Measurements from ENCODE around the gene CDH4. TPM values are rescaled to one million over a fixed set of nuclear protein-coding genes. Genes with fewer than 3 reads are reported as not detected.

CDH4 gene
- total and polyA plus RNA-seq, 2 of the 13 experiments (the other 11 are each of a cell fraction or from before 2014, with no cell fraction given) = not detected

DNA sequence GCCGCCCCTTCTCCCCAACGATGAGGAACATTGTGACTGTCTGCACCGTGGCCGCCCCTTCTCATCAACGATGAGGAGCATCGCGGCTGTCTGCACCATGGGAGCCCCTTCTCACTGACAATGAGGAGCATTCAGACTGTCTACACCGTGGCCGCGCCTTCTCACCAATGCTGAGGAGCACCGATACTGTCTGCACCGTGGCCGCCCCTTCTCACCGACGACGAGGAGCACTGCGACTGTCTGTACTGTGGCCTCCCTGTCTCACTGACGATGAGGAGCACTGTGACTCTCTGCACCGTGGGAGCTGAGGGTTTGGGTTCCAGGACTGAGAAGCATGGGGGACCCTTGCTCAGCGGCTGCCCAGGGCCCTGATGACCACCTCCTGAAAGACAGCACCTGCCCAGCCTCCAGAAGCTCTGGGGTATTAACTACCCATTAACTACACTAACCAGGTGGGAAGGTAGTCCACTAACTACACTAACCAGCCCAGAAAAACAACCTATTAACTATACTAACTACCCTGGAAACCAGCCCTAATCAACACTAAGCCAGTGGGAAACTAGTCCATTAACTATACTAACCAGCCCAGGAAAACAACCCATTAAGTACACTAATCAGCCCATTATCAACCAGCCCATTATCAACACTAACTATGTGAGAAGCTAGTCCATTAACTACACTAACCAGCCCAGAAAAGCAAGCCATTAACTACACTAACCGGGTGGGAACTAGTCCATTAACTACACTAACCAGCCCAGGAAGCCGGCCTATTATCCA, 696.7 kb downstream of the CDH4 start (continued):
- TF ChIP-seq, protein P1, sequence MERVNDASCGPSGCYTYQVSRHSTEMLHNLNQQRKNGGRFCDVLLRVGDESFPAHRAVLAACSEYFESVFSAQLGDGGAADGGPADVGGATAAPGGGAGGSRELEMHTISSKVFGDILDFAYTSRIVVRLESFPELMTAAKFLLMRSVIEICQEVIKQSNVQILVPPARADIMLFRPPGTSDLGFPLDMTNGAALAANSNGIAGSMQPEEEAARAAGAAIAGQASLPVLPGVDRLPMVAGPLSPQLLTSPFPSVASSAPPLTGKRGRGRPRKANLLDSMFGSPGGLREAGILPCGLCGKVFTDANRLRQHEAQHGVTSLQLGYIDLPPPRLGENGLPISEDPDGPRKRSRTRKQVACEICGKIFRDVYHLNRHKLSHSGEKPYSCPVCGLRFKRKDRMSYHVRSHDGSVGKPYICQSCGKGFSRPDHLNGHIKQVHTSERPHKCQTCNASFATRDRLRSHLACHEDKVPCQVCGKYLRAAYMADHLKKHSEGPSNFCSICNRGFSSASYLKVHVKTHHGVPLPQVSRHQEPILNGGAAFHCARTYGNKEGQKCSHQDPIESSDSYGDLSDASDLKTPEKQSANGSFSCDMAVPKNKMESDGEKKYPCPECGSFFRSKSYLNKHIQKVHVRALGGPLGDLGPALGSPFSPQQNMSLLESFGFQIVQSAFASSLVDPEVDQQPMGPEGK (CRISPR knock-in tag; IDR thresholded peaks at IDR 0.05) = no peak

DNA sequence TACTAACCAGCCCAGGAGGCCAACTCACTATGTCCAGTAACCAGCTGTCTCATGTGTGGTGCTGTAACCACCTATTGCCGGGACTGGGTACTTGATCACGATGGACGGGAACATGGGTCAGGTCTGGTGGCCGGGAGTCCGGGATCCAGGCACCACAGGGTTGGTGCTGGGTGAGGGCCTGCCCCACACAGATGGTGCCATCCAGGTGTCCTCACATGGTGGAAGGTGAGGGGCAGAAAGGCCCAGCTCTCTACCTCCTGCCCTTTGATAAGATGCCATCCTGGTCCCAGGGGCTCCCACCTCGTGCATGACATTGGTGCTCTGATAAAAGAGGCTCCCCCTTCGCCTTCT, 697.3 kb downstream of the CDH4 start:
- ATAC-seq = peak; percentile 16; the same call in 2 of the 3 replicates
- 54% methylated on average over 7 of the region's 7 CpGs for WGBS (ENCODE audit: low lambda C conversion rate)
- no peak overlapping the region for H3K27ac ChIP-seq (ENCODE audit: extremely low read length, insufficient read depth, low read length)
- H3K9me3 ChIP-seq (ENCODE audit: low read length) = no peaks in the 10 kb centered on the region
- H3K4me2 ChIP-seq (ENCODE audit: low read depth, low read length) = no peak overlapping the region
- TF ChIP-seq DNMT1 (CRISPR knock-in tag; IDR thresholded peaks at IDR 0.05) (0 out of 2 replicates have a peak, but pooled peaks have one; percentile 24), MAZ (IDR thresholded peaks at IDR 0.05; ENCODE audit: borderline replicate concordance, low read depth, low read length) (no peak), MAZ (CRISPR knock-in tag; IDR thresholded peaks at IDR 0.05; ENCODE audit: low read depth) (no peak), MYC (CRISPR knock-in tag; IDR thresholded peaks at IDR 0.05; ENCODE audit: borderline replicate concordance) (0 out of 2 replicates have a peak, but pooled peaks have one; percentile 10)
- no peaks in the 10 kb centered on the region for H3K79me2 ChIP-seq (ENCODE audit: insufficient read depth, low read length)
- H3K36me3 ChIP-seq (replicated peaks in 1 of 2; ENCODE audit: control insufficient read depth in 1 of 2, insufficient read depth in 2 of 2, low read length in 2 of 2) = no peaks in the 10 kb centered on the region
- in situ Hi-C loops (cut with HindIII; ENCODE audit: extremely low pct_ligation_motif_present, low pct_unique_long_range_greater_than_20kb) (no loop called here), intact Hi-C loops (cut with micrococcal nuclease; ENCODE audit: unreplicated experiment) (no loop called here)
- no peak overlapping the region for H2AFZ ChIP-seq (ENCODE audit: low read length)
- CTCF ChIA-PET (ENCODE audit: low intra/inter-chr PET ratio, low total read pairs) = no interaction called here
- DNase-seq (ENCODE audit: low spot score) = no peak
- peaks cover 14% of the 10 kb centered on the region for H3K4me1 ChIP-seq (ENCODE audit: insufficient read depth, low read length)
- H3K4me3 ChIP-seq (replicated peaks in 1 of 3; ENCODE audit: insufficient read depth in 1 of 3, low read depth in 2 of 3, low read length in 3 of 3) = no peak overlapping the region
- no peak for FAIRE-seq
- no TSS peak for BruUV-seq (replicated peaks)
- H3K9ac ChIP-seq (ENCODE audit: insufficient read depth, low read depth, low read length) = no peak overlapping the region
- POLR2A ChIA-PET = no interaction called here
- peaks cover 14% of the 10 kb centered on the region; the same call in 1 of the 2 replicates for H4K20me1 ChIP-seq (ENCODE audit: insufficient read depth, low read length)
- H3K27me3 ChIP-seq (ENCODE audit: control insufficient read depth in 1 of 2, insufficient read depth in 2 of 2, low read length in 2 of 2) = no peaks in the 10 kb centered on the region

Measured in HepG2 (cell line).